Measurements from ENCODE around the gene GRIN2A. TPM values are rescaled to one million over a fixed set of nuclear protein-coding genes. Genes with fewer than 3 reads are reported as not detected.

The GRIN2A gene
- polyA plus RNA-seq, 3 donors: 0.03 to 0.11 (median 0.04) TPM

DNA sequence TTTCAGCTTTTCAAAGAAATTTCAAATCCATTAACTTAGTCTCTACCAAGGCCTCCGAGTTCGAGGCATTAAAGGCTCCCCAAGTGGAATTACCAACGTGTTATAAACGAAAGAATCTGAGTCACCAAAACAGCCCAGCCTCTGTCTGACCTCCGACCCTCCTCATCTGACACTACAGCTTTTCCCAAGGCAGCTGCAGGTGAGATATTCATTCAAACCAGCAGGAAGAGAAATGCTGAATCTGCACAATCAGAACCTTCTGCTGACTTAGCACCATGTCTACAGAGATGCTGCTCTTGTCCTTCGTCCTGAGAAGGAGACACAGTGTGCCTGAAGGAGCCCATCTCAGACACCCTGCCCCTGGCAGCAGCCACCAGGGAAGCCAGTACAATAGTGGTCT lies 30.5 kb downstream of the GRIN2A start:
- H3K27ac ChIP-seq (ENCODE audit: low read depth, low read length): no peak overlapping the region
- WGBS, 3 donors: 60 to 80% (median 79%) methylated on average over 6 of the region's 6 CpGs

DNA sequence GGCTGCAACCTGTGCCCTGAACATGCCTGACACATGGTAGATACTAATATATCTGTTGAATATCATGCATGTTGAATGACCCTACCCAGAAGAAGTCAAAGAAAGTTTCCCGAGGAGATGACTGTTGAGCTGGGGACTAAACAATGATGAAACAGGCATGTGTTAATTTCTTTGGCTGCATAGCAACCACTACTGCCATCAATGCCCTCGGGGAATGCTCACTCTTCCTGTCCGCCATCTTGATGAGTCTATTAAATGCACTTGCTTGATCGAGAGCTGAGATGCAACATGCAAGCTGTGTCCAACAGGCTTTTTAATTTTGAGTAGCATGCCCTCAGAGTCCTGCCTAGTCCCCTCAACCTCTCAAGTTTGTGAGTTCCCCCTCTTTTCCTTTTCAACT lies 31.3 kb downstream of the GRIN2A start:
- WGBS, 3 donors: 67 to 68% (median 68%) methylated on average over 4 of the region's 4 CpGs
- H3K27ac ChIP-seq (ENCODE audit: low read depth, low read length): no peak overlapping the region

DNA sequence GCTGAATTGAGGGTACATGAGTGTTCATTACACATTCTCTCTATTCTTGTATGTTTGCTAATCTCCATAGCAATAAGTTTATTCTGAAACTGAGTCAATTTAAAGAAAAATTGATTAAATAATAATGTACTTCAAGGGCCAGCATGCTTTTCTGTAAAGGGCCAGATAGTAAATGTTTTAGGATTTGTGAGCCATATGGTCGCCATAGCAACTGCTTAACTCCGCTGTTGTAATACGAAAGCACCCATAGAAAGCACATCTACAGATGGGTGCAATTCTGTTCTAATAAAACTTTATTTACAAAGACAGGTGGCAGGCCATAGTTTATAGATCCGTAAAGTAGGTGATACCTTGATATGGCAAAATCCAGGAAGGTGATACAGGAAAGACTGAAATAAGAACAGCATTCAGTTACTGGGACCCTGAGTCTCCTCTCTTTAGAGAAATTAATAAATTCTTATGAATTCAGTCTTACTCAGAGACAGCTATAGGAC lies 36.6 kb downstream of the GRIN2A start:
- WGBS, 3 donors: 61 to 70% (median 69%) methylated on average over 4 of the region's 4 CpGs
- H3K27ac ChIP-seq (ENCODE audit: low read depth, low read length): no peak overlapping the region

DNA sequence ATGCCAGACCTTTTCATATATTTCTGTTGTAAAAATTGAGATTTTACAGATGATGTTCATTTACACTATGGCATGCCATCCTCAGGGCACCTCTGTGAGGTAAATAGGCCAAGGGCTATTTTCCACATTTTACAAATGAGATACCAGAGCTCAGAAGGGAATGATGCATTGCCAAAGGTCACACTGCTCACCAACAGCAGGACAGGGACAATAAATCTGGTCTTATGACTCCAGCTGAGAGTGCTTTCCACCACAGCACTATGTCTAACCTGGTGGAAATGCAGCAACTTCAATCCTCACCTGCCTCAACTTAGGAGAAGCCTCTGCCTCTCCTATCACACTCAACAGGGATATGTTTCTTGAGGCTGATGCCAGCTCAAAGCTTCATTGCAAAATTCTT lies 40.6 kb downstream of the GRIN2A start:
- H3K27ac ChIP-seq (ENCODE audit: low read depth, low read length): no peak overlapping the region

DNA sequence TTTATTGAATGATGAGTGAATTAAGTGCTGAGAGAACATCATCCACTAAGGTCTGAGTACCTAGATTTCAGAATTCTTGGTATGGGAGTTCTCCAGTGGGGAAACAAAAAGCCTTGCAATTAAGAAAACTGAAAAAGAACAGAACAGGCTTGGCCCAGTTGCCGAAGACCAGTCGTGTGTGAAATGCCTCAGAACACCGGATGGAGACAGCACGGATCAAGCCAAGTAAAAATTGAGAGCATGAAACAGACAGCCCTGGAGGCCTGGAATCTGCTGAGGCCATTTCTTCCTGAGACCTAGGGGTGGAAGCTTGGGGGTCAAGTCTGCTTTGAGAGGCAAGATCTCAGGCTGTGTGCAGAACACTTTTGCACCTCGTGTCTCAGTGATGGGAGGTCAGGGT lies 43.3 kb downstream of the GRIN2A start:
- 65 to 77% (median 73%) methylated on average over 5 of the region's 5 CpGs for WGBS, 3 donors
- H3K27ac ChIP-seq (ENCODE audit: low read depth, low read length): no peak overlapping the region

DNA sequence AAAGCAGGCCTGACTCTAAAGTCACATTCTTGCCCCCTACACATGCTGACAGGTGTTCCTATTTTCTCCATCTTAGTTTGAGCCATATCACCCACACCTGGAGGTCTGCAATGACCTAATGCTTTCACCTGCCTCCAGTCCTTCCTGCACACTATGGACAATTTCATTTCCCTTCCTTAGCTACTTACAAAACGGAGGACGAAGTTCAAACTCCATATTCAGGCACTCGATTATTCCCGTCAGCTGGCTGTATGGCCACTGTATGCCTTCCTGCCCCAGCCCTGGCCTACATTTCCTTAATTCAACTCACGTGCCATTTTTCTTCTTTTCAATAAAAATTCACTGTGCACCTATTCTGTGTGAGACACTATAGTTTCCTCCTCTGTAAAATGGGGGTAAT lies 44.9 kb downstream of the GRIN2A start:
- no peak overlapping the region for H3K27ac ChIP-seq (ENCODE audit: low read depth, low read length)
- 83 to 85% (median 84%) methylated on average over 5 of the region's 5 CpGs for WGBS, 3 donors

DNA sequence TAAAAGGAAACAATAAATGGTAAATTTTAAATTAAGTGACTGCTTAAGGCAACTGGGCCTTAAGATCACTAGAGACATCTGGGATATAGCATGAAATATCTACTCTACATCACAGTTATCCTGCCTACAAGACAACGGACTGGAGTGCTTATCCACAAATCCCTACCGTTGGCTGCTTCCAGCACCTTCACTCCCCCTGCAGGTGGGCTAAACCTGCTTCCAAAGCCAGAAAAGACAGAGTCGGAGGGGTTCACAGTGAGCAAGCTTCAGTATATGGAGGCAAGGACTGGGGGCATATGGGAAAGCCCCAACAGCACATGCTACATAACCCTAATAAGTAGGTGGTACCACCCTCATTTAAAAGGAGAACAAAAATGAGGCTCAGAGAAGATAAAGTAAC lies 45.3 kb downstream of the GRIN2A start:
- H3K27ac ChIP-seq (ENCODE audit: low read depth, low read length): no peak overlapping the region
- 32 to 41% (median 40%) methylated on average over 3 of the region's 3 CpGs for WGBS, 3 donors

DNA sequence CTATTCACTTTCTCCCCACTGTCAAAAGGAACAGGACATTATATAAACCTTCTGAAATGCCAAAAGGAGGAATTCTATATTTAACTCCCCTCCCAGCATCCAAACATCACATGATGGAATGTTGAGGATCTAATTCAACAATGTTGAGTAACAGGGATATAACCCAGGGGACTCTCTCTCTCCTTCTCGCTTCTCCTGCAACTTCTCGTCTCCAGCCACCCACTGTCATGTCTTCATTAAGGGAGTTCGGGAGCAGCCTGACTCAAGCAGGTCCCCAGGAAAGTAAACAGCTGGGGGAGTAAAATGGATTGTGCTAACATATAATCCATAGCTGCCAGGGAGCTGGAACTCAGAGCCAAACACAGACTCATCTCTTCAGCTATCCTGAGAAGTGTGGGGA lies 51.7 kb downstream of the GRIN2A start:
- H3K27ac ChIP-seq (ENCODE audit: low read depth, low read length): no peak overlapping the region

DNA sequence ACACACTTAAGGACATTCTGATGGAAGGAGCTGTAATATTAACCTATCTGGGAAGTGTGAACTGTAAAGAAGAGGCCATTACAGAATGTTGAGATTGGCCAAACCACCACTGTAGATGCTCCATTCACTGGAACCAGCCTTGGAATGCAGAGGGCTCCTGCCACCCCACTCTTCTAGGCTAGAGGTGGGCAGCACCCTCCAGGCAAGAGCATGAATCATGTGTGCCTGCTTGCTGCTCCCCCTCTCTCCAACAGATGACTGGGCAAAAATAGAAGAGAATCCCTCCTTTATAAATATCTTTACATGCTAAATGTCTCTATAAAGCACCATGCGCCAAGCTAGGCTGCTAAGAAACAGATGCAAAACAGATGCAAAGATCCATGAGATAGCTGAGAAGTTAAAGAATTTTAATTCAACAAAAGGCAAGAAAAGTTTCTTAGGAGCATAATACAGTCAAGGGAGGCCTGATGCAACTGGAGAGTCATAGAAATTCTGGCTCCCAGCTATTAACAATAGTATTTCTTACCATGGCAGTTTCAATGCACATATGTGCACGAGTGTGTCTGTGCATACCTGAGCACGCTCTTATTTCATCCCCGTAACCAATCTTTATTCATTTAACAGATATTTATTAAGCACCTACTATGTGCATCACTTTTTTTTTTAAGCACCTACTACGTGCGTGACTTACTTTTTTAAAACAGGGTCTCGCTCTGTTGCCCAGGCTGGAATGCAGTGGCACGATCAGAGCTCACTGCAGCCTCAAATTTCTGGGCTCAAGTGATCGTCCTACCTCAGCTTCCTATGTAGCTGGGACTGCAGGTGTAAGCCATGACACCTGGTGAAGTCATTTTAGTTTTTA lies 53.6 kb downstream of the GRIN2A start:
- H3K27ac ChIP-seq (ENCODE audit: low read depth, low read length): no peak overlapping the region
- WGBS, 3 donors: 74 to 87% (median 80%) methylated on average over 9 of the region's 9 CpGs

More for the DNA sequence above, 51.7 kb downstream of the GRIN2A start:
- WGBS, 3 donors: 46 to 60% (median 49%) methylated on average over 3 of the region's 3 CpGs

DNA sequence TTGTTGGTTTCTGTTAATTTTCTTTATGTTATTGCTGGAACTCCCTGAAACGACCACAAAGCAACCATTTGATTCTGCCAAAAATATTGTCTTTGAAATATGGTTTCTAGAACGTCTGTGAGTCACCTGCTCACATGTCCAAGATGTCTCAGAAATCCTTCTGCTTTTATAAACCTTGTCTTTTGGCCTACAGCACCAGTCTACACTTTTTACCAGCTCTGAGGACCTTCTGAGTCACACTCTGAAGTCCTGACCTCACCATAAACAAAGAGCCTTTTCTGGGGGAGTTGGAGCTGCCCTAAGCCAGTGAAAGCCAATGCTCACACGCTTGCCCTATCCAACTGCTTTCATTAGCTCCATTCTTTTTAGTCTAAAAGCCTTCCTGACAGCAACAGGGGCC lies 55.5 kb downstream of the GRIN2A start:
- 45 to 58% (median 52%) methylated on average over 3 of the region's 3 CpGs for WGBS, 3 donors
- H3K27ac ChIP-seq (ENCODE audit: low read depth, low read length): no peak overlapping the region

DNA sequence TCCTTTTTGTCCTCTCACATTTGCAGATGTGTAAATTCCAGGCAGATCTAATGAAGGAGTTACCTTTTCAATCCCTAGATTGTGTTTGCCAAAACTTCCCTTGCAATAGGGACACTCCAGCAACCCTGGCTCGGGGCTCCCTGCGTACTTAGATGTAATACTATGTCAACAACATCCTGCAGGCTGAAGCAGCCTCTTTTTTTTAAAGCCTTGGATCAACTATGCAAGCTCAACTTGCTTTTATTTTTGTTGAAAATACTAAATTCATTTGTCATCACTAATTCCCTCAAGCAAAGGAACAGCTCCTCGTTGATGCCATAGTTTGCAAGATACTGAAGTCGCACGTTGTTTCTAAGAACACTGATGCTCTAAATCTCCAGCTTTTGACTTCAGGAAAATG lies 59.1 kb downstream of the GRIN2A start:
- no peak overlapping the region for H3K27ac ChIP-seq (ENCODE audit: low read depth, low read length)
- 57 to 70% (median 65%) methylated on average over 5 of the region's 5 CpGs for WGBS, 3 donors

DNA sequence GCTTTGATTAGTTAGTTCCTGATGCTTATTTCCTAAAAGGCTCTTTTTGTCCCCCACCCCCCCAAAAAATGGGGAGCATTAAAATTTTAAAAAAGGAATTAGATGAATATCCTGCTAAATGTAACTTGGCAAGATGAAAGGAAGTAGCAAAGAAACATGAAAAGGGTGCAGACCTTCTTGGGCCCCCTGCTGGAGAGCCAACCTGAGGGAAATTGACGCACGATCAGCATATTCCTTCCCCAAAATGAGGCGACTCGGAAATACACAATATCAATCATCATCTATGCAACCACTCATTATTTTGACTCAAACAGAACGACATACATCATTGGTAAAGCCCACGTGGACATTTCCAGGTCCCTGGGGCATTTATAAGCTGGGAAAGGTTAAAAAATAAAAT lies 59.7 kb downstream of the GRIN2A start:
- no peak overlapping the region for H3K27ac ChIP-seq (ENCODE audit: low read depth, low read length)

DNA sequence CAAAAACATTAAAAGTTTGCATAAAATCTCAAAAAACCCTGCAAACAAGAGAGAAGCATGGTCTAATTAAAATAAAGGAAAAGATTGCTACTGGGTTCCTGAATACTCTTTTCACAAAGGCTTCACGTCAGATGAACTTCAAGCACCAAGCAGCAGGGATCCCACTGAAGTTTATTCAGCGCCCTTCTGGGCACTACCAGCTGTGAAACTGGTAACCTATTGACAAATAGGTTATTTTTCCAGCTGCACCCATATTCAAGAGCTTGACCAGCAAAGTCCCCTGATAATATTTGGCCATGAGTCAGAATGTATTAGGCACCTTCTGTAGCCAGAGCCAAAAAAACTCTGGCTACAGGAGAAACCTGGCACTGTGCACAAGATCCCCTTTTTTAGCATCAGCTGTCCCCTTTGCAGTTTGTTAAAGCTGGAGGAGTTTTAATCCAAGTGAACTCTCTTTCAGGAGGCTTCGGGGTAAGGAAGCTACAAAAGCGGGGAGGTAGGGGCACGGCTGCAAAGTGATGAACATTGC lies 60.3 kb downstream of the GRIN2A start:
- WGBS, 3 donors: 25 to 59% (median 52%) methylated on average over 5 of the region's 5 CpGs

More for the DNA sequence above, 59.7 kb downstream of the GRIN2A start:
- 6 to 15% (median 14%) methylated on average over 6 of the region's 6 CpGs for WGBS, 3 donors

DNA sequence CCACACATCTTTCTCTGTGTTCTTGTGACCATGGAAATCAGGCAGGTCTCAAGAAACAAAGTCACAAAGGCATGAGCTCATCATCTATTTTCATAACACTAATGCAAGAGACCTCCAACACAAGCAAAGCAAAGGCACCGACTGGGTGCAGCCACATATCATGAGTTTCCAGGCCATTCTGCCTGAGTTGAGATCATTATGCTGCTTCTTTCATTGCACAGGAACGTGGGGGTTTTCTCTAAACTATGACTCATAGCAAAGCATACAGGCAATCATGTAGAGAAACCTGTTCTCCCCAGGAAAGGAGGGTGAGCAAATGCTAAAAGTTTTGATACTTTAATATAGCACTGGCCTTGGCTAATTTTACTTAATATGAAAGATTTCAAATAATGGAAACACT lies 60.7 kb downstream of the GRIN2A start:
- H3K27ac ChIP-seq (ENCODE audit: low read depth, low read length): no peak overlapping the region
- 25 to 37% (median 27%) methylated on average over 2 of the region's 2 CpGs for WGBS, 3 donors

More for the DNA sequence above, 60.3 kb downstream of the GRIN2A start:
- H3K27ac ChIP-seq (ENCODE audit: low read depth, low read length): no peak overlapping the region

DNA sequence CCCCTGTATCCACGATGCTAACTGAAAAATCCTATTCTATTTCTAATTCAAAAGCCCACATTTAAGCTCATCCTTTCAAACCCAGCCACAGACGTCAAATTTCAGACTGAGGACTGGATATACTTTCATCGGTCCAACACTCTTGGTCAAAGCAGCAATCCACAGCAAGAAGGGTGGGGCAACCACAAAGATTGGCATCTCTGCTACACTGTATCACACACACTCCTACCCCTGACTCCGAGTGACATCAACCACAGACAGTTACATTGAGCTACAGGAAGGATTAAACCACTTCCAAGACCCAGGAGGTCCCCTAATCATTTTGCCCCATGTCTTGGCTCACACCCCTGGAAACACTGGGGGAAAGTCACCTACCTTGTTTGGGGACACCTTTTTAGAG lies 61.3 kb downstream of the GRIN2A start:
- WGBS, 3 donors: 68 to 86% (median 78%) methylated on average over 4 of the region's 4 CpGs
- H3K27ac ChIP-seq (ENCODE audit: low read depth, low read length): no peak overlapping the region

DNA sequence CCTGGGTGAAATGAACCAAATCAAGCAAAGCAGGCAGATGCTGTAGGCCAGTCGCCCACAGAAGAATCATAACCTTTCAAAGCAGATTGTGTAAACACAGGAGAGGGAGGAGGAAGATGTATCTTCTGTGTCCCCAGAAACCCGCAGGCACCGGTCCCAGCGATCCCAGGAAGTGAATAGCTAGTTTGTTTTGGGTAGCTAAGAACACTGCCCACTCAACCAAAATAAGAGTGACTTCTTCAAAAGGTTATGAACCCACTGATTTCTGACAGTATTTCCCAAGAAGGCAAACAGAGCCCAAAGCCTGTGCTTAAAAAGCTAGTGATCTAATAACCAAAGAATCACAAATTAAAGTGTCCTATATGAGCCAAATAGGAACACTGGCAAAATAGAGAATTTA lies 67.8 kb downstream of the GRIN2A start:
- H3K27ac ChIP-seq (ENCODE audit: low read depth, low read length): no peak overlapping the region
- 32 to 56% (median 42%) methylated on average over 4 of the region's 4 CpGs for WGBS, 3 donors

DNA sequence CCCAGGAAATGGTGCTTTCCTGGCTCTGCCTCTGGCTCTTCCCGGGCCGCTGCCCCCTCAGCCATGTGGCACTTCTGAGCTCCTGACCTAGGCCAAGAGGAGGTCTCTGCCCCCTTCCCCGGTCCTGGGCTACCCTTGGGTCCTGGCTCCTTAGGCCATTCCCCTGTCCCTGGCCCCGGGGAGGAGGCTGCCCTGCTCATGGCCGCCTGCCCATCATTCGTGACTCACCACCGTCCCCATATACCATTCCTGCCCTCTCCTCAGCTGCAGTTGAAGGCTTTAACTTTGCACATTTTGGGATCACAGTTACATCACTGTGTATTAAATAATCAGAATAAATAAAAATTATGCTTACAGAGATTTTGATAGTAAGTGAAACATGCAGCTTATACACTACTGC lies 69.0 kb downstream of the GRIN2A start:
- WGBS, 3 donors: 66 to 82% (median 76%) methylated on average over 7 of the region's 7 CpGs
- H3K27ac ChIP-seq (ENCODE audit: low read depth, low read length): no peak overlapping the region

DNA sequence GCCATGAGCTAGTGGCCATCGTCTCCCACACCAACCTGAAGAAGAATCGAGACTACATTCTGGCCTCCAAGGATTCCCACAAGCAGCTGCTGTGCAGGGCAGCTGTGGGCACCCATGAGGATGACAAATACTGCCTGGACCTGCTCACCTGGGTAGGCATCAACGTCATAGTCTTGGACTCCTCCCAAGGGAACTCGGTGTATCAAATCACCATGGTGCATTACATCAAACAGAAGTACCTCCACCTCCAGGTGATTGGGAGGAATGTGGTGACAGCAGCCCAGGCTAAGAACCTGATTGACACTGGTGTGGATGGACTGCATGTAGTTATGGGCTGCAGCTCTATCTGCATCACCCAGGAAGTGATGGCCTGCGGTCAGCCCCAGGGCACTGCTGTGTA lies 70.2 kb downstream of the GRIN2A start:
- WGBS, 3 donors: 88 to 93% (median 91%) methylated on average over 5 of the region's 5 CpGs
- no peak overlapping the region for H3K27ac ChIP-seq (ENCODE audit: low read depth, low read length)

DNA sequence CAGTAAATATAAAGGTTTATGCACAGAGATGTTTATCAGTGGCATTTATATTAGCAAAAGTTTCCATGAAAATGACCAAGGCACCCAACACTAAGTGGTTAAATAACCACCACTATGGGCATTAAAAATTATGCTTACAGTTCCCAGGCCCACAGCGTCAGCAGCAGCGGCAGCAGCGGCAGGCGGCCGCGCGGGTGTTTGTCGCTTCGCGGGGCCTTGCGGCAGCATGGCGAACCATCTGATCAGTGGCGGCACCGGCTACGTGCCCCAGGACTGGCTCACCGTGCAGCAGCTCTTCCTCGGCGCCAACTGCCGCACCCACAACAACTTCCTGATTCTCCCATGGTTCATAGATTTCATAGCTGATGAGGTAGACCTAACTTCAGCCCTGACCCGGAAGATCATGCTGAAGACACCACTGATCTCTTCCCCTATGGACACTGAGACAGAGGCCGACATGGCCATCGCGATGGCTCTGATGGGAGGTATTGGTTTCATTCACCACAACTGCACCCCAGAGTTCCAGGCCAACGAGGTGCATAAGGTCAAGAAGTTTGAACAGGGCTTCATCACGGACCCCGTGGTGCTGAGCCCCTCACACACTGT lies 71.0 kb downstream of the GRIN2A start:
- WGBS, 3 donors: 83 to 96% (median 89%) methylated on average over 26 of the region's 26 CpGs

DNA sequence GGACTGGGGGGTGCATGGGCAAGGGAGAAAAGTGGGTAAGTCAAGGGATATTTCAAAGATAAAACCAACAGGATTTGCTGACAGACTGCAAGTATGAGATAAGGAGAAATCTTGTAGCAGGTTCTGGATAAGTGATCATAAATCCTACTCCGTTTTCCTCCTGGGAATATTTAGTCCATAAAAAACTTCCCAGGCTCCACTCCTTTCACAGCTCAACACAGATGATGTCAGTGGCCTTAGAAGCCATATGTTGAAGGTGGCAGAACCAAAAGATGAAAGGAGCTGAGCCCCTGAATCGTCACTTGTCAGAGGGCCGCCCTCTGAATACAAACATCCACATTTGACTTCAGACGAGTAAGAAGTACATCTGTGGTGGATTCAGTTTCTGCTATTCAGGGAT lies 71.7 kb downstream of the GRIN2A start:
- WGBS, 3 donors: 44 to 60% (median 48%) methylated on average over 4 of the region's 4 CpGs

More for the DNA sequence above, 71.0 kb downstream of the GRIN2A start:
- H3K27ac ChIP-seq (ENCODE audit: low read depth, low read length): no peak overlapping the region

More for the DNA sequence above, 71.7 kb downstream of the GRIN2A start:
- H3K27ac ChIP-seq (ENCODE audit: low read depth, low read length): no peak overlapping the region

Data from adipose tissue (tissue), 3 donors.